WTC11 (cell line): ENCODE measurements around the gene PUS7L.

Source experiments
- GABPB1 ChIP-seq: sonication (generic); formaldehyde crosslinking; IDR thresholded peaks from 2 replicates; pipeline ENCODE4 v1.8.1; 2023; ENCODE audit warnings: mild to moderate bottlenecking, missing genetic modification reagents
- NR3C1 ChIP-seq: sonication (generic); formaldehyde crosslinking; conservative IDR thresholded peaks from 2 replicates; pipeline ENCODE4 v1.8.1; 2023; ENCODE audit warnings: low read depth, mild to moderate bottlenecking, missing genetic modification reagents
- SMAD3 ChIP-seq: sonication (generic); formaldehyde crosslinking; IDR thresholded peaks from 2 replicates; pipeline ENCODE4 v1.8.0; 2022; ENCODE audit warnings: missing genetic modification reagents, mild to moderate bottlenecking, borderline replicate concordance
- TEAD4 ChIP-seq: sonication (generic); formaldehyde crosslinking; IDR thresholded peaks from 2 replicates; pipeline ENCODE4 v1.8.0; 2022; ENCODE audit warnings: mild to moderate bottlenecking, missing genetic modification reagents
- TP53 ChIP-seq: sonication (generic); formaldehyde crosslinking; IDR thresholded peaks from 2 replicates; pipeline ENCODE4 v1.8.1; 2023; ENCODE audit warnings: mild to moderate bottlenecking, missing genetic modification reagents
- TF ChIP-seq, protein P1 (sequence below): sonication (generic); formaldehyde crosslinking; IDR thresholded peaks from 2 replicates; pipeline ENCODE4 v1.8.1; 2023; ENCODE audit warnings: mild to moderate bottlenecking, moderate library complexity, missing genetic modification reagents
- TF ChIP-seq, protein P2 (sequence below): fragments of 200-600 bp; IDR thresholded peaks from 2 replicates; pipeline ENCODE4 v1.8.0; 2022; ENCODE audit warnings: antibody characterized with exemption
- TF ChIP-seq, protein P3 (sequence below): sonication (generic); formaldehyde crosslinking; IDR thresholded peaks from 2 replicates; pipeline ENCODE4 v1.8.0; 2022; ENCODE audit warnings: mild to moderate bottlenecking, missing genetic modification reagents
- TF ChIP-seq, protein P4 (sequence below): sonication (generic); formaldehyde crosslinking; conservative IDR thresholded peaks from 2 replicates; pipeline ENCODE4 v1.8.1; 2022; ENCODE audit warnings: mild to moderate bottlenecking, missing genetic modification reagents
- TF ChIP-seq, protein P5 (sequence below): sonication (generic); formaldehyde crosslinking; conservative IDR thresholded peaks from 2 replicates; pipeline ENCODE4 v1.8.1; 2023; ENCODE audit warnings: mild to moderate bottlenecking, low read depth, missing genetic modification reagents, moderate library complexity
- TF ChIP-seq, protein P6 (sequence below): sonication (generic); formaldehyde crosslinking; IDR thresholded peaks from 2 replicates; pipeline ENCODE4 v1.8.1; 2023; ENCODE audit warnings: mild to moderate bottlenecking, missing genetic modification reagents, moderate library complexity
- TF ChIP-seq, protein P7 (sequence below): fragments of 250-450 bp; sonication (Bioruptor Pico); IDR thresholded peaks from 2 replicates; pipeline ENCODE4 v1.8.0; 2021; ENCODE audit warnings: mild to moderate bottlenecking

DNA sequence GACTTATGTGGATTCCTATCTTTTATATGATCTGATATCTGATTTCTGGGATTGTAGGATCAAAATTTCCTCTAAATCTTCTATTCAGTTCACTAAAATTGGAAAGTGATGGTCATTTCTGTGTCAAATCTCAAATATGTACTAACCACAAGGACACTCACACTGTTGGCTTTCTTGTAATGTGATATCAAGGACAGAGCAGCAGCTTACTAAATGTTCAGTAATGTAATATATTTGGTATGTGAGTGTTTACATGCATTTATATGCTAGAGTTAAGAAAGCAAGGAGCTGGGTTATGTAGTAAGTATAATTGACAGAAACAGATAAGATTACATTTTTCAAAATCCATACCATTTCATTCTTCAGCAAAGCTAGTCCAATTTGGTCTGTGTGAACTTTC lies 16.5 kb downstream of the PUS7L start:
- no peak for TF ChIP-seq TEAD4 (CRISPR knock-in tag)
- TF ChIP-seq, protein P1, sequence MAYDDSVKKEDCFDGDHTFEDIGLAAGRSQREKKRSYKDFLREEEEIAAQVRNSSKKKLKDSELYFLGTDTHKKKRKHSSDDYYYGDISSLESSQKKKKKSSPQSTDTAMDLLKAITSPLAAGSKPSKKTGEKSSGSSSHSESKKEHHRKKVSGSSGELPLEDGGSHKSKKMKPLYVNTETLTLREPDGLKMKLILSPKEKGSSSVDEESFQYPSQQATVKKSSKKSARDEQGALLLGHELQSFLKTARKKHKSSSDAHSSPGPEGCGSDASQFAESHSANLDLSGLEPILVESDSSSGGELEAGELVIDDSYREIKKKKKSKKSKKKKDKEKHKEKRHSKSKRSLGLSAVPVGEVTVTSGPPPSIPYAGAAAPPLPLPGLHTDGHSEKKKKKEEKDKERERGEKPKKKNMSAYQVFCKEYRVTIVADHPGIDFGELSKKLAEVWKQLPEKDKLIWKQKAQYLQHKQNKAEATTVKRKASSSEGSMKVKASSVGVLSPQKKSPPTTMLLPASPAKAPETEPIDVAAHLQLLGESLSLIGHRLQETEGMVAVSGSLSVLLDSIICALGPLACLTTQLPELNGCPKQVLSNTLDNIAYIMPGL (CRISPR knock-in tag), result no peak
- no peak for TF ChIP-seq TP53 (CRISPR knock-in tag)
- TF ChIP-seq, protein P2, sequence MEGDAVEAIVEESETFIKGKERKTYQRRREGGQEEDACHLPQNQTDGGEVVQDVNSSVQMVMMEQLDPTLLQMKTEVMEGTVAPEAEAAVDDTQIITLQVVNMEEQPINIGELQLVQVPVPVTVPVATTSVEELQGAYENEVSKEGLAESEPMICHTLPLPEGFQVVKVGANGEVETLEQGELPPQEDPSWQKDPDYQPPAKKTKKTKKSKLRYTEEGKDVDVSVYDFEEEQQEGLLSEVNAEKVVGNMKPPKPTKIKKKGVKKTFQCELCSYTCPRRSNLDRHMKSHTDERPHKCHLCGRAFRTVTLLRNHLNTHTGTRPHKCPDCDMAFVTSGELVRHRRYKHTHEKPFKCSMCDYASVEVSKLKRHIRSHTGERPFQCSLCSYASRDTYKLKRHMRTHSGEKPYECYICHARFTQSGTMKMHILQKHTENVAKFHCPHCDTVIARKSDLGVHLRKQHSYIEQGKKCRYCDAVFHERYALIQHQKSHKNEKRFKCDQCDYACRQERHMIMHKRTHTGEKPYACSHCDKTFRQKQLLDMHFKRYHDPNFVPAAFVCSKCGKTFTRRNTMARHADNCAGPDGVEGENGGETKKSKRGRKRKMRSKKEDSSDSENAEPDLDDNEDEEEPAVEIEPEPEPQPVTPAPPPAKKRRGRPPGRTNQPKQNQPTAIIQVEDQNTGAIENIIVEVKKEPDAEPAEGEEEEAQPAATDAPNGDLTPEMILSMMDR, result no peak
- TF ChIP-seq NR3C1, result no peak
- TF ChIP-seq, protein P3, sequence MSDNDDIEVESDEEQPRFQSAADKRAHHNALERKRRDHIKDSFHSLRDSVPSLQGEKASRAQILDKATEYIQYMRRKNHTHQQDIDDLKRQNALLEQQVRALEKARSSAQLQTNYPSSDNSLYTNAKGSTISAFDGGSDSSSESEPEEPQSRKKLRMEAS (CRISPR knock-in tag), result no peak
- TF ChIP-seq, protein P4, sequence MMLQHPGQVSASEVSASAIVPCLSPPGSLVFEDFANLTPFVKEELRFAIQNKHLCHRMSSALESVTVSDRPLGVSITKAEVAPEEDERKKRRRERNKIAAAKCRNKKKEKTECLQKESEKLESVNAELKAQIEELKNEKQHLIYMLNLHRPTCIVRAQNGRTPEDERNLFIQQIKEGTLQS, result no peak
- no peak for TF ChIP-seq SMAD3
- TF ChIP-seq, protein P5, sequence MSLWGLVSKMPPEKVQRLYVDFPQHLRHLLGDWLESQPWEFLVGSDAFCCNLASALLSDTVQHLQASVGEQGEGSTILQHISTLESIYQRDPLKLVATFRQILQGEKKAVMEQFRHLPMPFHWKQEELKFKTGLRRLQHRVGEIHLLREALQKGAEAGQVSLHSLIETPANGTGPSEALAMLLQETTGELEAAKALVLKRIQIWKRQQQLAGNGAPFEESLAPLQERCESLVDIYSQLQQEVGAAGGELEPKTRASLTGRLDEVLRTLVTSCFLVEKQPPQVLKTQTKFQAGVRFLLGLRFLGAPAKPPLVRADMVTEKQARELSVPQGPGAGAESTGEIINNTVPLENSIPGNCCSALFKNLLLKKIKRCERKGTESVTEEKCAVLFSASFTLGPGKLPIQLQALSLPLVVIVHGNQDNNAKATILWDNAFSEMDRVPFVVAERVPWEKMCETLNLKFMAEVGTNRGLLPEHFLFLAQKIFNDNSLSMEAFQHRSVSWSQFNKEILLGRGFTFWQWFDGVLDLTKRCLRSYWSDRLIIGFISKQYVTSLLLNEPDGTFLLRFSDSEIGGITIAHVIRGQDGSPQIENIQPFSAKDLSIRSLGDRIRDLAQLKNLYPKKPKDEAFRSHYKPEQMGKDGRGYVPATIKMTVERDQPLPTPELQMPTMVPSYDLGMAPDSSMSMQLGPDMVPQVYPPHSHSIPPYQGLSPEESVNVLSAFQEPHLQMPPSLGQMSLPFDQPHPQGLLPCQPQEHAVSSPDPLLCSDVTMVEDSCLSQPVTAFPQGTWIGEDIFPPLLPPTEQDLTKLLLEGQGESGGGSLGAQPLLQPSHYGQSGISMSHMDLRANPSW, result no peak
- TF ChIP-seq, protein P6, sequence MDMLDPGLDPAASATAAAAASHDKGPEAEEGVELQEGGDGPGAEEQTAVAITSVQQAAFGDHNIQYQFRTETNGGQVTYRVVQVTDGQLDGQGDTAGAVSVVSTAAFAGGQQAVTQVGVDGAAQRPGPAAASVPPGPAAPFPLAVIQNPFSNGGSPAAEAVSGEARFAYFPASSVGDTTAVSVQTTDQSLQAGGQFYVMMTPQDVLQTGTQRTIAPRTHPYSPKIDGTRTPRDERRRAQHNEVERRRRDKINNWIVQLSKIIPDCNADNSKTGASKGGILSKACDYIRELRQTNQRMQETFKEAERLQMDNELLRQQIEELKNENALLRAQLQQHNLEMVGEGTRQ, result no peak
- TF ChIP-seq, protein P7, sequence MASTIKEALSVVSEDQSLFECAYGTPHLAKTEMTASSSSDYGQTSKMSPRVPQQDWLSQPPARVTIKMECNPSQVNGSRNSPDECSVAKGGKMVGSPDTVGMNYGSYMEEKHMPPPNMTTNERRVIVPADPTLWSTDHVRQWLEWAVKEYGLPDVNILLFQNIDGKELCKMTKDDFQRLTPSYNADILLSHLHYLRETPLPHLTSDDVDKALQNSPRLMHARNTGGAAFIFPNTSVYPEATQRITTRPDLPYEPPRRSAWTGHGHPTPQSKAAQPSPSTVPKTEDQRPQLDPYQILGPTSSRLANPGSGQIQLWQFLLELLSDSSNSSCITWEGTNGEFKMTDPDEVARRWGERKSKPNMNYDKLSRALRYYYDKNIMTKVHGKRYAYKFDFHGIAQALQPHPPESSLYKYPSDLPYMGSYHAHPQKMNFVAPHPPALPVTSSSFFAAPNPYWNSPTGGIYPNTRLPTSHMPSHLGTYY (CRISPR knock-in tag), result no peak
- no peak for TF ChIP-seq GABPB1 (CRISPR knock-in tag)
